GM23338 (cell line): ENCODE data around the gene GPATCH4. TPM values are rescaled to one million over a fixed set of nuclear protein-coding genes. Genes with fewer than 3 reads are reported as not detected.

Source experiments
- ATAC-seq: fragments of 200-7000 bp; cut with Tn5 transposase; 3 replicates; pipeline ENCODE4 v1.9.1; 2020
- DNase-seq: peaks from one replicate; pipeline ENCODE4 v3.0.0-alpha.2; 2015; ENCODE audit warnings: low spot score
- H2AFZ ChIP-seq: fragments of 200-600 bp; sonication (generic); 2 replicates; pipeline ENCODE4 v1.8.0; 2016; ENCODE audit warnings: antibody characterized with exemption, mild to moderate bottlenecking, moderate library complexity
- H3F3A ChIP-seq: fragments of 200-600 bp; sonication (generic); replicated peaks from 2 replicates; pipeline ENCODE4 v1.8.0; 2017; ENCODE audit warnings: antibody characterized with exemption, mixed run types, low read depth
- H3K27ac ChIP-seq: fragments of 200-600 bp; sonication (generic); 2 replicates; pipeline ENCODE4 v1.6.1; 2016; ENCODE audit warnings: low read depth
- H3K27me3 ChIP-seq: fragments of 200-600 bp; sonication (generic); 2 replicates; pipeline ENCODE4 v1.8.0; 2016; ENCODE audit warnings: mild to moderate bottlenecking, mixed run types, moderate library complexity; ENCODE audit not compliant: insufficient read depth
- H3K36me3 ChIP-seq: fragments of 200-600 bp; sonication (generic); 2 replicates; pipeline ENCODE4 v1.8.0; 2016; ENCODE audit warnings: mild to moderate bottlenecking; ENCODE audit not compliant: insufficient read depth
- H3K4me1 ChIP-seq: fragments of 200-600 bp; sonication (generic); 2 replicates; pipeline ENCODE4 v1.8.0; 2016; ENCODE audit warnings: mild to moderate bottlenecking, moderate library complexity; ENCODE audit not compliant: insufficient read depth
- H3K4me2 ChIP-seq: fragments of 200-600 bp; sonication (generic); 2 replicates; pipeline ENCODE4 v1.7.1; 2017; ENCODE audit warnings: mixed run types
- H3K4me3 ChIP-seq: fragments of 200-600 bp; sonication (generic); 2 replicates; pipeline ENCODE4 v1.6.1; 2016; ENCODE audit warnings: mixed run types
- H3K79me2 ChIP-seq: fragments of 200-600 bp; sonication (generic); replicated peaks from 2 replicates; pipeline ENCODE4 v1.8.0; 2017; ENCODE audit warnings: mild to moderate bottlenecking; ENCODE audit not compliant: insufficient read depth
- H3K9me2 ChIP-seq: fragments of 200-600 bp; sonication (generic); 2 replicates; pipeline ENCODE4 v1.8.0; 2017; ENCODE audit not compliant: insufficient read depth
- H4K20me1 ChIP-seq: fragments of 200-600 bp; sonication (generic); replicated peaks from 2 replicates; pipeline ENCODE4 v1.8.0; 2017; ENCODE audit warnings: mild to moderate bottlenecking; ENCODE audit not compliant: insufficient read depth
- H3K27ac Mint-ChIP-seq: 2 replicates; pipeline ENCODE4 v1.8.0; 2020; ENCODE audit warnings: inconsistent platforms, mild to moderate bottlenecking, moderate library complexity, mixed read lengths
- H3K27me3 Mint-ChIP-seq: 3 replicates; pipeline ENCODE4 v1.8.0; 2022; ENCODE audit warnings: low read depth, mild to moderate bottlenecking, moderate library complexity, mixed read lengths, inconsistent platforms; ENCODE audit not compliant: insufficient read depth, poor library complexity
- H3K36me3 Mint-ChIP-seq: 3 replicates; pipeline ENCODE4 v1.8.0; 2021; ENCODE audit warnings: low read depth, mild to moderate bottlenecking, inconsistent platforms, moderate library complexity, mixed read lengths
- H3K4me1 Mint-ChIP-seq: 3 replicates; pipeline ENCODE4 v1.8.0; 2020; ENCODE audit warnings: mild to moderate bottlenecking, inconsistent platforms, mixed read lengths
- H3K4me3 Mint-ChIP-seq: 3 replicates; pipeline ENCODE4 v1.8.0; 2021; ENCODE audit warnings: moderate library complexity, mild to moderate bottlenecking, inconsistent platforms, mixed read lengths
- H3K9me3 Mint-ChIP-seq: 3 replicates; pipeline ENCODE4 v1.8.0; 2020; ENCODE audit warnings: moderate library complexity, mild to moderate bottlenecking, inconsistent platforms, mixed read lengths
- CREB1 ChIP-seq: fragments of 250-450 bp; sonication (Bioruptor Pico); IDR thresholded peaks from 2 replicates; pipeline ENCODE4 v1.5.0; 2020; ENCODE audit warnings: low read depth, mild to moderate bottlenecking, moderate library complexity
- CTCF ChIP-seq, 2 experiments: fragments of 200-600 bp in 1 of 2; sonication (generic) in 1 of 2; conservative IDR thresholded peaks; 2 replicates each; pipeline versions ENCODE4 v1.5.1 to v1.6.1; 2016 to 2017; ENCODE audit warnings: antibody characterized with exemption in 2 of 2, low read depth in 2 of 2, mild to moderate bottlenecking in 2 of 2, moderate library complexity in 1 of 2
- ETS1 ChIP-seq: IDR thresholded peaks from 2 replicates; pipeline ENCODE4 v1.6.1; 2016; ENCODE audit warnings: antibody characterized with exemption
- EZH2 ChIP-seq: fragments of 200-600 bp; sonication (generic); IDR thresholded peaks from one replicate; pipeline ENCODE4 v1.8.0; 2017; ENCODE audit warnings: antibody characterized with exemption, mild to moderate bottlenecking, low read depth; ENCODE audit not compliant: unreplicated experiment
- POLR2AphosphoS5 ChIP-seq: IDR thresholded peaks from 2 replicates; pipeline ENCODE4 v1.6.1; 2016; ENCODE audit warnings: antibody characterized with exemption, low read depth
- REST ChIP-seq: IDR thresholded peaks from one replicate; pipeline ENCODE4 v1.6.1; 2018; ENCODE audit warnings: antibody characterized with exemption; ENCODE audit not compliant: unreplicated experiment
- ZNF114 ChIP-seq: fragments of 250-450 bp; sonication (Bioruptor Pico); IDR thresholded peaks from 2 replicates; pipeline ENCODE4 v1.5.0; 2020; ENCODE audit warnings: mild to moderate bottlenecking, moderate library complexity
- ZNF331 ChIP-seq: fragments of 250-450 bp; sonication (Bioruptor Pico); IDR thresholded peaks from 2 replicates; pipeline ENCODE4 v1.5.0; 2020; ENCODE audit warnings: low read depth, mild to moderate bottlenecking, moderate library complexity
- ZNF462 ChIP-seq: fragments of 250-450 bp; sonication (Bioruptor Pico); IDR thresholded peaks from 2 replicates; pipeline ENCODE4 v1.5.0; 2020; ENCODE audit warnings: mild to moderate bottlenecking, moderate library complexity
- polyA plus RNA-seq: library from polyadenylated mRNA; unstranded; fragments of >200 nt; fragmentation: Nextera tagmentation; extraction: Ambion mirVana; gene quantifications from 2 replicates; pipeline ENCODE4 v1.2.1, GENCODE V29; 2016
- total RNA-seq: library from RNA; depleted of rRNA; stranded (reverse); fragments of >200 nt; shearing (Covaris generic); gene quantifications from 2 replicates; pipeline ENCODE4 v1.2.3, GENCODE V29; 2014

GPATCH4 gene
- total and polyA plus RNA-seq, 2 experiments from 2014 or later = 58.9 to 187 TPM

GRCh38 chr1:156559086-156559796 lies 42.0 kb downstream of the GPATCH4 start:
- H3K4me3 ChIP-seq = no peak overlapping the region
- DNase-seq (no peak), ATAC-seq (no peak)
- H3K79me2 ChIP-seq = no peaks in the 10 kb centered on the region
- H3F3A ChIP-seq = no peaks in the 10 kb centered on the region
- peaks cover 3% of the 10 kb centered on the region for H3K27me3 Mint-ChIP-seq
- no peak overlapping the region for H3K27ac ChIP-seq
- H3K36me3 Mint-ChIP-seq = peaks cover 36% of the 10 kb centered on the region
- H3K36me3 ChIP-seq = peaks cover 22% of the 10 kb centered on the region; the same call in 1 of the 2 replicates
- no peaks in the 10 kb centered on the region; the same call in 1 of the 2 replicates for H4K20me1 ChIP-seq
- no peak overlapping the region for H3K4me3 Mint-ChIP-seq
- no peaks in the 10 kb centered on the region for H3K4me1 ChIP-seq
- H3K9me3 Mint-ChIP-seq = no peaks in the 10 kb centered on the region
- H3K9me2 ChIP-seq = no peaks in the 10 kb centered on the region
- H3K27ac Mint-ChIP-seq = no peak overlapping the region
- H3K4me1 Mint-ChIP-seq = no peaks in the 10 kb centered on the region
- H2AFZ ChIP-seq = no peak overlapping the region
- H3K27me3 ChIP-seq = no peaks in the 10 kb centered on the region
- TF ChIP-seq ZNF331 (CRISPR knock-in tag) = no peak
- TF ChIP-seq EZH2 = no peak
- TF ChIP-seq CREB1 (CRISPR knock-in tag) = no peak
- TF ChIP-seq ZNF462 (CRISPR knock-in tag) = no peak
- no peak for TF ChIP-seq ETS1
- no peak for TF ChIP-seq ZNF114 (CRISPR knock-in tag)
- TF ChIP-seq REST = no peak
- no peak for TF ChIP-seq CTCF (conservative IDR thresholded peaks at IDR 0.05; ENCODE audit: low read depth in 2 of 2)
- no peak for TF ChIP-seq POLR2AphosphoS5
- no peak overlapping the region for H3K4me2 ChIP-seq
